GM12874 (cell line): ENCODE measurements around the gene USP20.

Source experiments
- TF ChIP-seq, protein P1 (sequence below): IDR thresholded peaks from 2 replicates; pipeline ENCODE4 v1.5.1; 2011; ENCODE audit warnings: low read depth, mild to moderate bottlenecking, control low read depth, low read length, moderate library complexity; ENCODE audit not compliant: insufficient read depth

Gene USP20

DNA sequence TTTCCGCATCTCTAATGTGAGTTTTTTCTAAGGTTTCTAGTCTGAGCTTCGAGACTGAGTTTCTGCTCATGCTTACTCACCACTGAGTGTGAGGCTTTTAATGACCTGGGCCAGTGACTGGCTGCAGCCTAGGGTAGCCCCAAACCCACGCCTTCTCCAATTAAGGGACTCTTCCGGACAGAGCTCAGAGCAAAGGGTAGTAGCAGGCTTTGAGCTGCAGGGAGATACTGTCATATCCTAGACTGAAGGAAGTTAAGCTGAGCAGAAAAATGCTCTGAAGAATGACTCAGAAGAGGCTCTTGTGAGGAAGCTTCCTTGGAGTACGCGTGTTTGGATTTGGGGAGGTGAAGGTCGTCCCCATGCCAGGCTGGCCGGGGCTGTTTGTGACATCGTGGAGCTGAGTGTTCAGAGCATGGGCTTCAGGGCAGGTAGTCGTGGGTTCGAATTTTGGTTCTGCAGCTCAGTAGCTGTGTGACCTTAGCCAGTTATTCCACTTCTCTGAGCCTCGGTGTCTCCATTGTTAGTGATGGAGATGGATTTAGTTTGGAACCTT, 3.5 kb downstream of the USP20 start:
- TF ChIP-seq, protein P1, sequence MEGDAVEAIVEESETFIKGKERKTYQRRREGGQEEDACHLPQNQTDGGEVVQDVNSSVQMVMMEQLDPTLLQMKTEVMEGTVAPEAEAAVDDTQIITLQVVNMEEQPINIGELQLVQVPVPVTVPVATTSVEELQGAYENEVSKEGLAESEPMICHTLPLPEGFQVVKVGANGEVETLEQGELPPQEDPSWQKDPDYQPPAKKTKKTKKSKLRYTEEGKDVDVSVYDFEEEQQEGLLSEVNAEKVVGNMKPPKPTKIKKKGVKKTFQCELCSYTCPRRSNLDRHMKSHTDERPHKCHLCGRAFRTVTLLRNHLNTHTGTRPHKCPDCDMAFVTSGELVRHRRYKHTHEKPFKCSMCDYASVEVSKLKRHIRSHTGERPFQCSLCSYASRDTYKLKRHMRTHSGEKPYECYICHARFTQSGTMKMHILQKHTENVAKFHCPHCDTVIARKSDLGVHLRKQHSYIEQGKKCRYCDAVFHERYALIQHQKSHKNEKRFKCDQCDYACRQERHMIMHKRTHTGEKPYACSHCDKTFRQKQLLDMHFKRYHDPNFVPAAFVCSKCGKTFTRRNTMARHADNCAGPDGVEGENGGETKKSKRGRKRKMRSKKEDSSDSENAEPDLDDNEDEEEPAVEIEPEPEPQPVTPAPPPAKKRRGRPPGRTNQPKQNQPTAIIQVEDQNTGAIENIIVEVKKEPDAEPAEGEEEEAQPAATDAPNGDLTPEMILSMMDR: no peak

DNA sequence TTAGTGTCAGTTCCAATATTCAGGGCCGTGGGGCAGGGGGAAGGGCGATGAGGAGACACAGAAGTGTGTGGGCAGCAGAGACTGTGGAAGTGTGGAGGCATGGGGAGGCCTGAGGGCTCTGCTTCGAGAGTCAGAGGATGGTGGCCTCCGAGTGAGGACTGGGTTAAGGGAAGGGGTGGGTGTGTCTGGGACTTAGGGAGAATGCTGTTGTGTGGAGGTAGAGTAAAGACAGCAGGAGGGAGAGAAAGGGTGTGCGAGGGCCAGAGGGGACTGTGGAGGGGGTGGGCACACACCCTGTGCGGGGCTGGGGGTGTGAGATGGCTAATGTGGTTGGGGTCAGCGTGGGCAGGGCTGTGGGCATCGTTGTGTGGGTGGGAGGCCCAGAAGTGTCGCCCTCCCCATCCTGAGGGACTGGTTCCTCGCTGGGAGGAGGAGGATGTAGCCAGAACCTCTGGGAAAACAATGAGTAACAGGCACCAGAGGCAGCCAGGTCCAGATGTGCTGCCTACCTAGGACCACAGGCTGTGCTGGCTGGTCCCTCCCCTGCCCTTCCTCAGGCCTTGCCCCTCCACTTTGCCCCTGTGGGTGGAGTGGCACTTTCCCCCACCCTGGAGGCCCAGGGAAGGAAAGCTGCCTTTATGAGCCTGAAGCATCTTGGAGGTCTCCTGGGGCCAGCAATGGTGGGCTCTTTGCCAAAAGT, 4.2 kb downstream of the USP20 start:
- TF ChIP-seq, protein P1: no peak

DNA sequence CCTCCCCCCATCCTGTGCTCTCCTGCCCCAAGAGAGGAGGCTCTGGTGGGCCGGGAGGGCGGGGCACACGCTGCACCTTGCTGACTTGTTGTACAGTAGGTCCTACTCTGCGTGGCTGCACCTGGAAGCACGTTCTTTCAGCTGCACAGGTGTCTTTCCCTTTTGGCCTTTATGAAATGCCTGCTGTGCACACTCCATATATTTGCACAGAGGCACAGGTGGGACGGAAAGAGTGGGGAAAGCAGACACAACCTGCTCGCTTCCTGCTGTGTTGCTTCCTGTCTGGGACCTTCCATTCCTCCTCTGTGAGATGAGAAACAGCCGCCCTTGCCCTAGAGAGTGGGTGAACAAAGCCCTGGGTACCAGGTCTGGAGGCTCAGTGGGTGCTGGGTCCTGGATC, 4.8 kb downstream of the USP20 start:
- TF ChIP-seq, protein P1: no peak

DNA sequence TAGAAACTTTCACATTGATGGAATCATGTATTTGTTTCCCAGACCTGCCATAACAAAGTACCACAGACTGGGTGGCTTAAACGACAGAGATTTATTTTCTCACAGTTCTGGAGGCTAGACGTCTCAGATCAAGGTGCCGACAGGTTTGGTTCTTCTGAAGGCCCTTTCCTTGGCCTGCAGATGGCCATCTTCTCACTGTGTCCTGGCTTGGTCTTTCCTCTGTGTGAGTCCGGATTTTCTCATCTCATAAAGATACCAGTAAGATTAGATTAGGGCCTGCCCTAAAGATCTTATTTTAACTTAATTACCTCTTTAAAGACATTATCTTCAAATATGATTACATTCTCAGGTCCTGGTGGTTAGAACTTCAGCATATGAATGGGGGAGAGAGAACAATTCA, 5.8 kb downstream of the USP20 start:
- TF ChIP-seq, protein P1: no peak

DNA sequence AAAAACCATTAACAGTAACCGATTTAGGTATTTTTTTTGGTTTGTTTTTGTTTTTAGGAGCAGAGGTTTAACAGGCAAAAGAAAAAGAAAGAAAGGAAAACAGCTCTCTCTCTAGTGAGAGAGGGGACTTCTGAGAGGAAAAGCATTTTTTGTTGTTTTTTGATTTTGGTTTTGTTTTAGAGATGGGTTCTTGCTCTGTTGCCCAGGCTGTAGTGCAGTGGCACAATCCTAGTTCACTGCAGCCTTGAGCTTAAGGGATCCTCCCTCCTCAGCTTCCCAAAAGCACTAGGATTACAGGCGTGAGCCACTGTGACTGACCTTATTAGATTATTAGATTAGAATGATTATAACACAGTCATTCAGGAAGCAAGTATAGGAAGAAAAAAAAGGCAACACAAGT, 10.1 kb downstream of the USP20 start:
- TF ChIP-seq, protein P1: no peak

DNA sequence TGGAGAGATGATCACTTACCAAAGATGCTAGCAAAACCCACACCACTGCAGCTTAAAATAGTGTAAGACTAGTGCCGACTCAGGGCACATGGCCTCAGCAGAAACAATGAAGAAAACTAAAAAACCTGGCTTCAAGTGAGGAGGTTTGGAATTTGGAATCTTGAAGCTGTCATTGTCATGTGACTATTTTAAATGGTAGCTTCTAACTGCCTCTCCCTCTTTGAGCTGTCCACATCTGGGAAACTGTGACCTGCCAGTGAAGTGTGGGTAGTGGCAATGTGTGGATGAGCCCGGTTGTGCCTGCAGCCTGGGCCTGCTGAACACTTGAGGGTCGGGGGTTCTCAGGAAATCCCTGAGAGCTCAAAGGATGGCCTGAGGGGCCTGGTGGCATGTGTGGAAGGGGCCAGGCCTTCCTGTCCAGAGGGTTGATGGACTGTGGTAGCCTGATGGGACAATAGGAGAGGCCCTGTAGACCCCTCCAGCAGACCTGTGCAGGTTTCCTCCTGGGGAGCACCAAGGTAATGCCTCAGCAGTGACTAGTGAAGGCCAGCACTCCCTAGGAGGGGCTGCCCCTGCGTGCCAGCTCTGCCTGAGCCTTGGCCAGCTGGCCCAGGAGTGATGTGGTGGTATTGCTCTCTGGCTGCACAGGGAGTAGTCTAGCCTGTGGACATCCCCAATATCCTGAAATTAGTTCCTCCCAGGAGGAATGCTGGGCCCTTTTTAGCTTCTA, 13.6 kb downstream of the USP20 start:
- TF ChIP-seq, protein P1: no peak

DNA sequence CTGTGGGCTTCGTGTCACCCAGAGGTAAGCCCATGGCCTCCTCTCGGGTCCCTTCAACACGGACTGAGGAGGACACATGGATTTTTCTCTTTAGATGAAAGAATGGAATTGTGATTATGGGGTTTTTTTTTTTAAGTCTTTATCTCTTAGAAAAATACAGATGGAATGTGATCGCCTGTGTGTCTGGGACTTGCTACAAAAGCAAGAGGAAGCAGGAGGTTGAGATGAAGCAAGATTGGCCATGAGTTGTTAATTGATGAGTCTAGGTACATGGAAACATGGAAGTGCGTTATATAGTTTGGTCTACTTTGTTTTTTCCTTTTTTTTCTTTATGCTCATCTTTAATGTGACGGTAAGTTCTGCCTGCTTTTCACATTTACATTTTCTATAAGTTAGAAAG, 14.6 kb downstream of the USP20 start:
- TF ChIP-seq, protein P1: no peak
